Measurements from ENCODE around the gene KRTAP9-8.
"Not testable (repeated sequence)": the region's sequence is repeated elsewhere in the genome, so short reads cannot be mapped to it uniquely, and the experiment has no call there.

The KRTAP9-8 gene, protein sequence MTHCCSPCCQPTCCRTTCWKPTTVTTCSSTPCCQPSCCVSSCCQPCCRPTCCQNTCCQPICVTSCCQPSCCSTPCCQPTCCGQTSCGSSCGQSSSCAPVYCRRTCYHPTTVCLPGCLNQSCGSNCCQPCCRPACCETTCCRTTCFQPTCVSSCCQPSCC

DNA sequence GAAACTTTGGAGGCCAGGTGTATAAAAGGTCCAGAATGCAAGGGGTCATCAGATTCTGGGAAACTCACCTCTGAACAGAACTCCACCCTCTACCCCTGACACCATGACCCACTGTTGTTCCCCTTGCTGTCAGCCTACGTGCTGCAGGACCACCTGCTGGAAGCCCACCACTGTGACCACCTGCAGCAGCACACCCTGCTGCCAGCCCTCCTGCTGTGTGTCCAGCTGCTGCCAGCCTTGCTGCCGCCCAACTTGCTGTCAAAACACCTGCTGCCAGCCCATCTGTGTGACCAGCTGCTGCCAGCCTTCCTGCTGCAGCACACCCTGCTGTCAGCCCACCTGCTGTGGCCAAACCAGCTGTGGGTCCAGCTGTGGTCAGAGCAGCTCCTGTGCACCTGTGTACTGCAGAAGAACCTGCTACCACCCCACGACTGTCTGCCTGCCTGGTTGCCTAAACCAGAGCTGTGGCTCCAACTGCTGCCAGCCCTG is at the start of gene KRTAP9-8:
Gene KRTAP9-8 (plus strand): TSS at position 51 of the 489 bp plus-strand sequence. CDS start 53 bp downstream, at position 104.
- not testable (repeated sequence) for DNase-seq (ENCODE audit: low read depth, low spot score)

- DNase-seq (ENCODE audit: low read depth, low spot score), result not testable (repeated sequence)
These were observed 47.9 kb upstream of the KRTAP9-8 start, which contains the start of gene KRTAP9-1 for GRCh38 chr17:41189837-41190318. Gene KRTAP9-1 (plus strand): TSS chr17:41189887. CDS start chr17:41189887, 0 bp downstream.

DNA sequence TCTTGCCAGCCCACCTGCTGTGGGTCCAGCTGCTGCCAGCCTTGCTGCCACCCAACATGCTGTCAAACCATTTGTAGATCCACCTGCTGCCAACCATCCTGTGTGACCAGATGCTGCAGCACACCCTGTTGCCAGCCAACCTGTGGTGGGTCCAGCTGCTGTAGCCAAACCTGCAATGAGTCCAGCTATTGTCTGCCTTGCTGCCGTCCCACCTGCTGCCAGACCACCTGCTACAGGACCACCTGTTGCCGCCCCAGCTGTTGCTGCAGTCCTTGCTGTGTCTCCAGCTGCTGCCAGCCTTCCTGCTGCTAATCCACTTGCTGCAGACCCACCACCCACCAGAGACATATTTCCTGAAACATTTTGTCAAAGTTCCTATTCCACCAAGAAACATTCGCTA is 47.5 kb upstream of the KRTAP9-8 start:
- DNase-seq (ENCODE audit: low read depth, low spot score), result no peak

DNA sequence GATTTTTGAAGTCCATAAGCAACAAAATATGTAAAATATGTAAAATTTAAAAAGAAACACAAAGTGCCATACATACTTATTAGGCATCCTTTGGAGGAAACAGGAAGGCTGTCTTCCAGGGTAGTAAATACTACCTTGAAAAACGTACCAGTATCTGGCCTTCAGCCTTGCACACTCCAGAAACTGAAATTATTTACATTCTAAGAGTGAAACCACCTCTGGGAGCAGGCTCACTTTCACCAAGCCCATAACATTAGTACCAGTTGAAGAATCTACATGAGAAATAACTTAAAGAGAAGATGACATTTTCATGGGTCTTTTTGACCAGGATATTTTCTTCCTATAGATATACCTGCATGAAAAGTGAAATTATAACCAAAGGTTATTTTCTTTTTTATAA is 41.7 kb upstream of the KRTAP9-8 start:
- no peak for DNase-seq (ENCODE audit: low read depth, low spot score)

DNA sequence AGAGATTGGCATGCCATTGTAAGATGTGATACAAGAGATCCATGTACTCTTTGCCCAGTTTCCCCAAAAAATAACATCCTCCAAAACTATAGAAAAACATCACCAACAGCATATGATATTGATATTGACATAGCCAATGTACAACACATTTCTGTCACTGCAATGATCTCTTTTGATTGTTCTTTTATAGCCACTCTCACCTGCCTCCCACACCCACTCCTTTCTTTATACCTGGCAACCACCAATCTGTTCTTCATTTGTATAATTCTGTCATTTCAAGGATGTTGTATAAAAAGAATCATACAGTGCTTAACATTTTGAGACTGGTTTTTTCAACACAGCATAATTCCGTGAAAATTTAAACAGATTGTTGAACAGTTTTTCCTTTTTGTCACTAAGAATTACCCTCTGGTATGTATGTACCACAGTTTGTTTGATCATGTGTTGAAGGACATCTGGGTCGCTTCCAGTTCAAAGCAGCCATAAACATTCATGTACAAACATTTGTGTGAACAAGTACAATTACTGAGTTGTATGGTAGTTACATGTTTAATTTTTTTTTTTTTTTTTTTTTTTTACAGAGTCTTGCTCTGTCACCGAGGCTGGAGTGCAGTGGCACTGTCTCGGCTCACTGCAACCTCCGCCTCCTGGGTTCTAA is 38.2 kb upstream of the KRTAP9-8 start:
- no peak for DNase-seq (ENCODE audit: low read depth, low spot score)

- DNase-seq (ENCODE audit: low read depth, low spot score), result no peak
These were observed 25.8 kb upstream of the KRTAP9-8 start for GRCh38 chr17:41211845-41212466.

DNA sequence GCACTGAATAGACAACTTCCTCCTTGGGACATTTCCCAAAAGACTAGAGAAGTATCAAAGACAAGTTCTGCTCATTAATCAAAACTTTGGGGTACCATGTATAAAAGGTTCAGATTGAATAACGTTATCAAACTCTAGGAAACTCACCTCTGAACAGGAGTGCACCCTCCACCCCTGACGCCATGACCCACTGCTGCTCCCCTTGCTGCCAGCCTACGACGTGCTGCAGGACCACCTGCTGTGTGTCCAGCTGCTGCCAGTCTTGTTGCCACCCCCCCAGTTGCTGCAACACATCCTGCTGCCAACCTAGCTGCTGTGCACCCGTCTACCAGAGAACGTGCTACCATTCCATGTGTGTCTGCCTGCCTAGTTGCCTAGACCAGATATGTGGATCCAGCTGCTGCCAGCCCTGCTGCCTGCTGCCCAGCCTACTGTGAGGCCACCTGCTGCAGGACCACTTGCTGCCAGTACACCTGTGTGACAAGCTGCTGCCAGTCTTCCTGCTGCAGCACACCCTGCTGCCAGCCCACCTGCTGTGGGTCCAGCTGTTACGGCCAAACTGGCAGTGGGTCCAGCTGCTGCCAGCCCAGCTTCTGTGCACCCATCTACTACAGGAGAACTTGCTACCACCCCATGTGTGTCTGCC is 25.2 kb upstream of the KRTAP9-8 start:
- no peak for DNase-seq (ENCODE audit: low read depth, low spot score)

DNA sequence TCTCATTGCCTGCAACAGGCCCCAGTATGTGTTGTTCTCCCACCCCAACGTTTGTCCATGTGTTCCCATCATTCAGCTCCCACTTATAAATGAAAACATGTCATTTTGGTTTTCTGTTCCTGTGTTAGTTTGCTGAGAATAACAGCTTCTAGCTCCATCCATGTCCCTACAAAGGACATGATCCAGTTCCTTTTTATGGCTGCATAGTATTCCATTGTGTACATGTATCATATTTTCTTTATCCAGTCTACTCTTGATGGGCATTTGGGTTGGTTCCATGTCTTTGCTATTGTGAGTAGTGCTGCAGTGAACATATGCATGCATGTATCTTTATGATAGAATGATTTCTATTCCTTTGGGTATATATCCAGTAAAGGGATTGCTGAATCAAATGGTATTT is 22.1 kb upstream of the KRTAP9-8 start:
- DNase-seq (ENCODE audit: low read depth, low spot score), result no peak

GRCh38 chr17:41223821-41224220 is 14.0 kb upstream of the KRTAP9-8 start:
- DNase-seq (ENCODE audit: low read depth, low spot score), result no peak

DNA sequence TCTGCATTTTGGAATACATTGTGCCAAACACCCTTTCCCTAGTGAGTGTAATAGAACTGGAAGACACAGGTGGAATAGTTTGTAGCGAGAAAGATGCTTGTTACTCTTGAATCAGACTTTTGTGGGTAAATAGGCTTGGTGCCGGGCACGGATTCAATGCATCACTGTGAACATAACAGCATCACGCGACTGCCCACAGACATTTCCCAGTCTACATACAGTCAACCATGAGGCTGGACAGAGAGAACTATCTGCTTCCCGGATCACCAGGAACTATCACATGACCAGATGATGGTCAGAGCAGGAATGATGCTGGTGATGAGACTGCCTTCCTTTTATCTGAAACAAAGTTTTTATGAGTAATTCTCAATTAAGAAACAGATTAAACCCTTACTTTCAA is 11.7 kb upstream of the KRTAP9-8 start:
- no peak for DNase-seq (ENCODE audit: low read depth, low spot score)

DNA sequence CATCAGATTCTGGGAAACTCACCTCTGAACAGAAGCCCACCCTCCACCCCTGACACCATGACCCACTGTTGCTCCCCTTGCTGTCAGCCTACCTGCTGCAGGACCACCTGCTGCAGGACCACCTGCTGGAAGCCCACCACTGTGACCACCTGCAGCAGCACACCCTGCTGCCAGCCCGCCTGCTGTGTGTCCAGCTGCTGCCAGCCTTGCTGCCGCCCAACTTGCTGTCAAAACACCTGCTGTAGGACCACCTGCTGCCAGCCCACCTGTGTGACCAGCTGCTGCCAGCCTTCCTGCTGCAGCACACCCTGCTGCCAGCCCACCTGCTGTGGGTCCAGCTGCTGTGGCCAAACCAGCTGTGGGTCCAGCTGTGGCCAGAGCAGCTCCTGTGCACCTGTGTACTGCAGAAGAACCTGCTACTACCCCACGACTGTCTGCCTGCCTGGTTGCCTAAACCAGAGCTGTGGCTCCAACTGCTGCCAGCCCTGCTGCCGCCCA is 11.2 kb upstream of the KRTAP9-8 start, which contains the start of gene KRTAP9-2:
Gene KRTAP9-2 (plus strand): TSS at position 51 of the 498 bp plus-strand sequence. CDS start 7 bp downstream, at position 58.
- DNase-seq (ENCODE audit: low read depth, low spot score), result not testable (repeated sequence)

- no peak for DNase-seq (ENCODE audit: low read depth, low spot score)
These were observed 7.7 kb upstream of the KRTAP9-8 start for GRCh38 chr17:41230094-41230493.

DNA sequence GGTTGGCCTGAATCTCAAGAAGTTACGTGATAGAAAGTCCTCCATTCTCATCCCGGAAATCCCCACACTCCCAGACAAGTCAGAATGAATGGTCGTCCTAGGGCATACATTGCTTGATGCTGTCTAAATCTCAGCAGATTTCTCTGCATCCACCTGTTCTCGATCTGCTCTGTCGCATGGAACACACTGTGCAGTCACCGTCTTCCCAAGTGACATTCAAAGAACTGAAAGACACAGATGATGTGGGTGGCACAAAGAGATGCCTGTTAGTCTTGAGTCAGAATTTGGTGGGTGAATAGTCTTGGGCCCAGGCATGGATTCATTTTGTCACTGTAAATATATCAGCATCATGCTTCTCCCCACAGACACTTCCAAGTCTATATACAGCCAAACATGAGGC is 6.1 kb upstream of the KRTAP9-8 start:
- DNase-seq (ENCODE audit: low read depth, low spot score), result no peak

GRCh38 chr17:41232399-41233105 is 5.2 kb upstream of the KRTAP9-8 start, which contains the start of gene KRTAP9-3:
Gene KRTAP9-3 (plus strand): TSS chr17:41232449. CDS start chr17:41232502, 53 bp downstream.
- not testable (repeated sequence) for DNase-seq (ENCODE audit: low read depth, low spot score)

DNA sequence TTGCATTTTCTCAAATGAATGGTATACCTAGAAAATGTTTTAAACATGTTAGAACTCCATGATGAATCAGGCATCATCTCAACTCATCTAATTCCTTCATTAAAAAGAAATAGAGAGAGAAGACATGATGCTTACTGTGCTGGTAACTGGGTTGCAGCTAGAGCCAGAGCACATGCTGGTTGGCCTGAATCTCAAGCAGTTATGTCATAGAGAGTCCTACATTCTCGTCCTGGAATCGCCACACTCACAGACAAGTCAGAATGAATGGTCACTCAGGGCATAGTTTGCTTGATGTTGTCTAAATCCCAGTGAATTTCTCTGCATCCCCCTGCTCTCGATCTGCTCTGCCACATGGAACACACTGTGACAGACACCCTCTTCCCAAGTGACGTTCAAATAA is 683 bp upstream of the KRTAP9-8 start:
- not testable (repeated sequence) for DNase-seq (ENCODE audit: low read depth, low spot score)

DNA sequence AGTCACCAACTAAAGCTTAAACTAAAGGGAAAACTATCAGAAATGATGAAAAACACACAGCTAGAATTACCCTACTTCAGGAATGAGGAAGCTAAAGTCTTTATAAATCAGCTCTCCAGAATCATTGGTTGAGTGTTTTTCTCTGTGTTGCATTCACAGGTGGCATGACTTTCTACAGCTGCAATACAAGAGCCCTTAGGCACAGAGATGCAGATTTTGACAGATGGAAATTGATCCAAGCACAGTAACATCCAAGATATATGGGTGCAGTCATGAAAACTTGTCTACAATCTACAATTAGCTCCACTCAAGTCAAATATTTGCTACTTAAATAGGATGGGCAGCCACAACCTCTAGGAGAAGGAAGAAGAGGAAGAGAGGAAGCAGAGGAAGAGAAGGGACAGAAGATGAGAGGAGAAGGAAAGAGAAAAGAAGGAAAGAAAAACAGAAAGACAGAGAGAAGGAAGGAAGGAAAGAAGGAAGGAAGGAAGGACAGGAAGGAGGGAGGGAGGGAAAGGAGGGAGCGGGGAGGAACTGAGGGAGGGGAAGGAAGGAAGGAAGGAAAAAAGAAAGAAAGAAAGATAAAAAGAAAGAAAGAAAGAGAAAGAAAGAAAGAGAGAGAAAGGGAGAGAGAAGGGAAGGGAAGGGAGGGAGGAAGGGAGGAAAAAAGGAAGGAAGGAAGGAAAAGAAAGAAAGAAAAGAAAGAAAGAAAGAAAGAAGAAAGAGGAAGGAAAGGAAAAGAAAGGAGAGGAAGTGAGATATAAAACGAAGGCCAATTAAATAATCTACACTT is 9.4 kb downstream of the KRTAP9-8 start:
- not testable (repeated sequence) for DNase-seq (ENCODE audit: low read depth, low spot score)

GRCh38 chr17:41249637-41250240 is 11.9 kb downstream of the KRTAP9-8 start, which contains the start of gene KRTAP9-4:
Gene KRTAP9-4 (plus strand): TSS chr17:41249687. CDS start chr17:41249721, 34 bp downstream.
- DNase-seq (ENCODE audit: low read depth, low spot score), result not testable (repeated sequence)

DNA sequence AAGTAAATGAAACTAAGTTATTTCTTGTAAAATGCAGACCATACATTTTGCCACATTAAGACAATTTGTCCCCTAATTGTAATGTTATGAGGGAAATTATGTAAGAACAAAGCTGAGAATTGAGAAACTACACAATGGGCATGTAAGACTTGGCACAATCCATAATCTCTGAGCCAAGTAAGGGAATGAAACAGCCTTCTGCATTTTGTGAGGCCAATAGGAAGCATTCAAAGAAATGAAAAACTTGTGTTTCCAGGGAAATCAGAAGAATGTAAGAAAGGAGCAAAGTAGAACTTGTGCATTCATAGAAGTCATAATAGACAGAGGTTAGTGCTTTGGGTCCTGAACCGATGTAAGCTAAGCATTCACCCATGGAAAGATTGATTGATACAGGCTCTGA is 13.5 kb downstream of the KRTAP9-8 start:
- DNase-seq (ENCODE audit: low read depth, low spot score), result no peak

- DNase-seq (ENCODE audit: low read depth, low spot score), result no peak
These were observed 17.1 kb downstream of the KRTAP9-8 start for GRCh38 chr17:41254861-41255260.

Data from brain pericyte (primary cell).